HCT116 (cell line): ENCODE results near the gene ZNF154. TPM values are rescaled to one million over a fixed set of nuclear protein-coding genes. Genes with fewer than 3 reads are reported as not detected.
A peak's percentile ranks its signal among the peaks of the same experiment; 100 is the strongest.

Source experiments
- ATAC-seq: fragments of 200-7000 bp; cut with Tn5 transposase; 2 replicates; pipeline ENCODE4 v1.9.1; 2020; ENCODE audit warnings: mild to moderate bottlenecking, moderate library complexity
- BruUV-seq: library from RNA; stranded (reverse); fragments of 400-500 nt; replicated peaks from 2 replicates; lab custom pipeline; 2021; lab: Mats Ljungman, UMichigan
- CTCF ChIA-PET: fragments of 300-600 bp; sonication (Branson Sonifier 250); formaldehyde crosslinking; loops from one replicate; lab custom pipeline; 2021; ENCODE audit warnings: antibody characterized with exemption; lab: Charles Lee
- POLR2A ChIA-PET: fragments of 300-600, 350-600 bp; sonication (Branson Sonifier 250); formaldehyde crosslinking; loops from one replicate; lab custom pipeline; 2021; ENCODE audit warnings: antibody characterized with exemption; lab: Charles Lee
- RAD21 ChIA-PET, 2 experiments: fragments of 300-600 bp; sonication (Branson Sonifier 250); formaldehyde crosslinking; loops; one replicate each; lab custom pipeline; 2023; ENCODE audit warnings: low total read pairs in 2 of 2; ENCODE audit not compliant: uncharacterized antibody in 2 of 2, unreplicated experiment in 2 of 2, low non-redundant PET in 1 of 2; lab: Charles Lee
- DNase-seq: peaks from one replicate; pipeline ENCODE4 v3.0.0-alpha.2; 2010; ENCODE audit warnings: low read depth, low spot score
- H2AFZ ChIP-seq: fragments of 200-600 bp; shearing (Covaris generic), sonication (generic); 2 replicates; pipeline ENCODE4 v1.6.1; 2017; ENCODE audit warnings: low read depth, mixed run types, mixed read lengths, antibody characterized with exemption, low read length; ENCODE audit not compliant: poor library complexity, severe bottlenecking
- H3K27ac ChIP-seq: 2 replicates; pipeline ENCODE4 v1.5.1; 2012; ENCODE audit warnings: low read depth, low read length
- H3K27me3 ChIP-seq: fragments of 200-600 bp; sonication (generic); 2 replicates; pipeline ENCODE4 v1.6.1; 2016; ENCODE audit warnings: mixed run types, low read length, mixed read lengths; ENCODE audit not compliant: insufficient read depth
- H3K36me3 ChIP-seq, 2 experiments: fragments of 200-500 bp in 1 of 2; fragments of 200-600 bp in 1 of 2; sonication (Bioruptor generic) in 1 of 2; sonication (generic) in 1 of 2; 2 replicates each; pipeline versions ENCODE4 v1.5.1 to v1.6.1; 2014 to 2016; ENCODE audit warnings: low read length in 2 of 2, inconsistent platforms in 1 of 2, mixed read lengths in 1 of 2, mixed run types in 1 of 2; ENCODE audit not compliant: insufficient read depth in 2 of 2, control insufficient read depth in 1 of 2
- H3K4me1 ChIP-seq, 2 experiments: fragments of 200-600 bp in 1 of 2; sonication (generic) in 1 of 2; 2 replicates each; pipeline versions ENCODE4 v1.5.1 to v1.6.1; 2012 to 2017; ENCODE audit warnings: low read length in 2 of 2, inconsistent platforms in 1 of 2, mild to moderate bottlenecking in 1 of 2, mixed read lengths in 1 of 2, mixed run types in 1 of 2, moderate library complexity in 1 of 2; ENCODE audit not compliant: insufficient read depth in 2 of 2, control insufficient read depth in 1 of 2
- H3K4me2 ChIP-seq: fragments of 200-600 bp; sonication (generic); 2 replicates; pipeline ENCODE4 v1.6.1; 2017; ENCODE audit warnings: mixed run types, low read length, mixed read lengths
- H3K4me3 ChIP-seq, 2 experiments: fragments of 200-600 bp in 1 of 2; sonication (generic) in 1 of 2; replicated peaks in 1 of 2; 2 replicates each; pipeline ENCODE4 v1.5.1; 2011 to 2016; ENCODE audit warnings: low read length in 2 of 2, control low read depth in 1 of 2, low read depth in 1 of 2, mild to moderate bottlenecking in 1 of 2, mixed read lengths in 1 of 2, mixed run types in 1 of 2
- H3K79me2 ChIP-seq: fragments of 200-600 bp; sonication (generic); 2 replicates; pipeline ENCODE4 v1.6.1; 2017; ENCODE audit warnings: mild to moderate bottlenecking, mixed run types, low read length, moderate library complexity, mixed read lengths; ENCODE audit not compliant: insufficient read depth
- H3K9ac ChIP-seq: fragments of 200-600 bp; sonication (generic); 2 replicates; pipeline ENCODE4 v1.6.1; 2016; ENCODE audit warnings: low read length, mixed read lengths
- H3K9me2 ChIP-seq: fragments of 200-600 bp; sonication (generic), shearing (Covaris generic); 2 replicates; pipeline ENCODE4 v1.6.1; 2017; ENCODE audit warnings: mixed run types, mild to moderate bottlenecking, moderate library complexity; ENCODE audit not compliant: insufficient read depth
- H3K9me3 ChIP-seq, 2 experiments: fragments of 200-500 bp in 1 of 2; fragments of 200-600 bp in 1 of 2; sonication (Bioruptor generic) in 1 of 2; sonication (generic) in 1 of 2; 2 replicates each; pipeline ENCODE4 v1.6.1; 2014 to 2017; ENCODE audit warnings: low read length in 2 of 2, mixed read lengths in 2 of 2, inconsistent platforms in 1 of 2, low read depth in 1 of 2, mild to moderate bottlenecking in 1 of 2, mixed run types in 1 of 2, moderate library complexity in 1 of 2; ENCODE audit not compliant: control insufficient read depth in 1 of 2, insufficient read depth in 1 of 2
- H4K20me1 ChIP-seq: fragments of 200-600 bp; sonication (generic), shearing (Covaris generic); 2 replicates; pipeline ENCODE4 v1.6.1; 2017; ENCODE audit warnings: mixed run types, mild to moderate bottlenecking, moderate library complexity; ENCODE audit not compliant: insufficient read depth
- ATF3 ChIP-seq: IDR thresholded peaks from 2 replicates; pipeline ENCODE4 v1.6.1; 2012
- CTCF ChIP-seq, 3 experiments: fragments of 200-600 bp in 1 of 3; sonication (generic) in 1 of 3; IDR thresholded peaks in 2 of 3; conservative IDR thresholded peaks in 1 of 3; 2 replicates each; pipeline ENCODE4 v1.5.1; 2012 to 2017; ENCODE audit warnings: low read depth in 2 of 3, low read length in 2 of 3, antibody characterized with exemption in 1 of 3, borderline replicate concordance in 1 of 3, control low read depth in 1 of 3, mild to moderate bottlenecking in 1 of 3, mixed read lengths in 1 of 3, mixed run types in 1 of 3, moderate library complexity in 1 of 3; ENCODE audit not compliant: insufficient read depth in 1 of 3
- ELF1 ChIP-seq: IDR thresholded peaks from 2 replicates; pipeline ENCODE4 v1.6.1; 2012; ENCODE audit warnings: low read depth, borderline replicate concordance
- EZH2 ChIP-seq: fragments of 200-600 bp; sonication (generic); IDR thresholded peaks from 2 replicates; pipeline ENCODE4 v1.6.1; 2017; ENCODE audit warnings: antibody characterized with exemption, mixed run types
- EZH2phosphoT487 ChIP-seq: fragments of 200-600 bp; IDR thresholded peaks from 2 replicates; pipeline ENCODE4 v1.6.1; 2018; ENCODE audit warnings: antibody characterized with exemption, borderline replicate concordance
- FOSL1 ChIP-seq: IDR thresholded peaks from 2 replicates; pipeline ENCODE4 v1.6.1; 2012; ENCODE audit warnings: low read depth
- MAX ChIP-seq: IDR thresholded peaks from 2 replicates; pipeline ENCODE4 v1.6.1; 2012
- POLR2AphosphoS5 ChIP-seq: IDR thresholded peaks from 2 replicates; pipeline ENCODE4 v1.6.1; 2011; ENCODE audit warnings: mild to moderate bottlenecking, low read depth, low read length, moderate library complexity
- RAD21 ChIP-seq: IDR thresholded peaks from 2 replicates; pipeline ENCODE4 v1.6.1; 2012; ENCODE audit warnings: low read depth, mild to moderate bottlenecking
- SIN3A ChIP-seq: IDR thresholded peaks from 2 replicates; pipeline ENCODE4 v1.6.1; 2012; ENCODE audit warnings: low read depth
- YY1 ChIP-seq: IDR thresholded peaks from 2 replicates; pipeline ENCODE4 v1.6.1; 2011; ENCODE audit warnings: low read length, low read depth, moderate library complexity, mild to moderate bottlenecking; ENCODE audit not compliant: insufficient replicate concordance; ENCODE audit errors: extremely low read depth
- ZNF274 ChIP-seq: fragments of 200-500 bp; sonication (Bioruptor generic); IDR thresholded peaks from 2 replicates; pipeline ENCODE4 v1.6.1; 2014; ENCODE audit warnings: mild to moderate bottlenecking, low read depth, low read length, inconsistent platforms
- intact Hi-C: fragments of 100-400 bp; cut with micrococcal nuclease; formaldehyde crosslinking; loops from 2 replicates; pipeline ENCODE4 v1.10.0; 2022
- total RNA-seq: library from RNA; stranded (reverse); gene quantifications from one replicate; pipeline ENCODE4 v1.2.1, GENCODE V29; 2021; ENCODE audit not compliant: unreplicated experiment

The ZNF154 gene
- total RNA-seq, 1 experiment from 2014 or later, result 0.10 TPM

GRCh38 chr19:57748029-57748428 is 39.0 kb upstream of the ZNF154 start:
- Histone ChIP-seq H3K9me3 (peaks cover 8 to 16% of the 10 kb centered on the region in 2 experiments; a peak in 3 of 4 replicates), H3K27ac (no peak overlapping the region), H2AFZ (no peak overlapping the region), H3K27me3 (no peaks in the 10 kb centered on the region), H3K9me2 (no peaks in the 10 kb centered on the region), H3K4me1 (peaks cover 0 to 8% of the 10 kb centered on the region in 2 experiments; a peak in 1 of 4 replicates), H3K4me2 (peak overlapping the region; percentile 94), H3K36me3 (peaks cover 20 to 37% of the 10 kb centered on the region in 2 experiments), H4K20me1 (no peaks in the 10 kb centered on the region), H3K9ac (no peak overlapping the region), H3K79me2 (peaks cover 25% of the 10 kb centered on the region), H3K4me3 (peak overlapping the region; percentile 87 to 88)
- DNase-seq (no peak), ATAC-seq (no peak)
- TF ChIP-seq RAD21 (no peak), EZH2 (no peak), CTCF (IDR thresholded peaks at IDR 0.05 in 2 of 3, conservative IDR thresholded peaks at IDR 0.05 in 1 of 3; ENCODE audit: borderline replicate concordance in 1 of 3, insufficient read depth in 1 of 3, low read depth in 2 of 3, low read length in 2 of 3) (no peak), YY1 (no peak), POLR2AphosphoS5 (no peak), MAX (no peak), SIN3A (no peak), EZH2phosphoT487 (no peak), FOSL1 (no peak), ELF1 (no peak), ATF3 (no peak), ZNF274 (no peak)
- ChIA-PET CTCF (no interaction called here), POLR2A (no interaction called here), RAD21 (no interaction called here)
- BruUV-seq, result no TSS peak
- intact Hi-C loops, result loop anchor here (5.0 kb wide), 2 partner anchors 54 to 66 kb away; partner anchors contain the start of gene ZNF551
